ENCODE measurements around the gene LAMTOR5. TPM values are rescaled to one million over a fixed set of nuclear protein-coding genes. Genes with fewer than 3 reads are reported as not detected.

The LAMTOR5 gene
- total and polyA plus RNA-seq, 12 donors = 209 to 506 (median 248) TPM

DNA sequence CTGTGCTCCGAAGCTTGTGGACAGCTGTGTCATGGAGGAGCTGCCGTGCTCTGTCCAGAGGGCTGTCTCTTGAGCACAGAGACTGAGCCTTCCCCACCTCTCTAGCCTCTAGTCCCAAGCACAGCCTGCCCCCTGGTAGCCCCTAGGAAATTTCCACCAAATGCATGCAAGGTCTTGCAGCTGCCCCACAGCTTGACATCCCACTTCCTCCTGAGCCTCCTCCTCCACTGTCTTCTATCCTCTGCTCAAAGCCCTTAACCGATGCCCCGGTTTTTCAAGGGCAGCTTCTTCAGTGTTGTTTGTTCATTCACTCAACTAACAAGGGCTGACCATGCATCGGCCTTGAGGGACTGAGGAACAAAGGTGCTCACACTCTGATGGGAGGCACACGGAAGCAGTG is 22.9 kb upstream of the LAMTOR5 start:
- Histone ChIP-seq H3K4me1 (peaks cover 0 to 22% (median 10%) of the 10 kb centered on the region in 9 donors), H3K27me3 (peaks cover 0 to 3% (median 0%) of the 10 kb centered on the region in 7 donors), H3K9me3 (no peaks in the 10 kb centered on the region), H3K4me3 (no peak overlapping the region), H3K27ac (no peak overlapping the region), H3K36me3 (no peaks in the 10 kb centered on the region)
- no peak for ATAC-seq
- TF ChIP-seq, protein P1, sequence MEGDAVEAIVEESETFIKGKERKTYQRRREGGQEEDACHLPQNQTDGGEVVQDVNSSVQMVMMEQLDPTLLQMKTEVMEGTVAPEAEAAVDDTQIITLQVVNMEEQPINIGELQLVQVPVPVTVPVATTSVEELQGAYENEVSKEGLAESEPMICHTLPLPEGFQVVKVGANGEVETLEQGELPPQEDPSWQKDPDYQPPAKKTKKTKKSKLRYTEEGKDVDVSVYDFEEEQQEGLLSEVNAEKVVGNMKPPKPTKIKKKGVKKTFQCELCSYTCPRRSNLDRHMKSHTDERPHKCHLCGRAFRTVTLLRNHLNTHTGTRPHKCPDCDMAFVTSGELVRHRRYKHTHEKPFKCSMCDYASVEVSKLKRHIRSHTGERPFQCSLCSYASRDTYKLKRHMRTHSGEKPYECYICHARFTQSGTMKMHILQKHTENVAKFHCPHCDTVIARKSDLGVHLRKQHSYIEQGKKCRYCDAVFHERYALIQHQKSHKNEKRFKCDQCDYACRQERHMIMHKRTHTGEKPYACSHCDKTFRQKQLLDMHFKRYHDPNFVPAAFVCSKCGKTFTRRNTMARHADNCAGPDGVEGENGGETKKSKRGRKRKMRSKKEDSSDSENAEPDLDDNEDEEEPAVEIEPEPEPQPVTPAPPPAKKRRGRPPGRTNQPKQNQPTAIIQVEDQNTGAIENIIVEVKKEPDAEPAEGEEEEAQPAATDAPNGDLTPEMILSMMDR (IDR thresholded peaks at IDR 0.05) = no peak
- intact Hi-C loops (cut with DNase I) = no loop called here
- 68 to 79% methylated on average over 6 of the region's 6 CpGs for WGBS, 2 donors
- no peak for DNase-seq

DNA sequence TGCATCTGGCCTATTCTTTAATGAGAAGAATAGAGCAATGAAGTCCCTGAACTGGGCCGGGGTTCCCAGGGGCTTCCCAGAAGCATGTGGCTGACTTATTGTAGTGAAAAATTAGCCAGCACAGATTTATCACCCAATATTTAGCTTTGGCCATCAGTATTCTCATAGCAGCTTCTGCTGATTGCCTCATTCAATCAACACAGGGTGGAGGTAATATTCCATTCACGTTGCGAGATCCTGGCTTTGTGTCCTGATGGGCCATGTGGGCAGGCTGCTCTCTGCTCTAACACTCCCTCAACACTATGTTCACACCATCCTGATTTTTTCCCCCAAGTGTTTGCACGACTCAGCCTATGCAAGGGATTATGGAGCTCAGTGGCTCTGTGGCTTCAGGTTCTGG is 21.5 kb upstream of the LAMTOR5 start:
- peaks cover 0 to 20% (median 11%) of the 10 kb centered on the region in 9 donors for H3K4me1 ChIP-seq
- no peaks in the 10 kb centered on the region for H3K9me3 ChIP-seq
- no peak overlapping the region for H3K27ac ChIP-seq
- intact Hi-C loops (cut with DNase I) = no loop called here
- 74 to 79% methylated on average over 4 of the region's 4 CpGs for WGBS, 2 donors
- DNase-seq (no peak), ATAC-seq (no peak)
- H3K27me3 ChIP-seq = peaks cover 0 to 3% (median 0%) of the 10 kb centered on the region in 7 donors
- no peaks in the 10 kb centered on the region for H3K36me3 ChIP-seq
- TF ChIP-seq, protein P1 (IDR thresholded peaks at IDR 0.05) = no peak
- no peak overlapping the region for H3K4me3 ChIP-seq

DNA sequence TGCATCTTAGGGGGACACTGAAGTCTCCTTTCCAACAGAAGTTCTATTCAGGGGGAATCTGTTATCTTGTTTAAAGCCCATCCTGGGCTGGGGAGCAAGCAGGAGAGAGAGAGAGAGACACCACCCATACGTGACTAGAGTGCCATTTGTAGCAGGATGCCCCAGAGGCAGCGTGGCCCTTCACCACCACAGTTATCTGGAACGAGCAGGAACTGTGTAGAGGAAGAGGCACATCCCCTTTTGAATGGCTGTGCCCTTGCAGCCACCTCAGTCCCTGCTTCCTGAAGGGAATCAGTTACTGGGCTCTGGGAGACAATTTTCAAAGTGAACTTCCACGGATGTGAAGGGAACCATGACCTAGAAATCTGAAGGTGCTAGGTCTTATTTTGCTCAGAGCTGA is 19.4 kb upstream of the LAMTOR5 start:
- intact Hi-C loops (cut with DNase I) = no loop called here
- WGBS, 2 donors = 50 to 61% methylated on average over 4 of the region's 4 CpGs
- ATAC-seq = no peak

DNA sequence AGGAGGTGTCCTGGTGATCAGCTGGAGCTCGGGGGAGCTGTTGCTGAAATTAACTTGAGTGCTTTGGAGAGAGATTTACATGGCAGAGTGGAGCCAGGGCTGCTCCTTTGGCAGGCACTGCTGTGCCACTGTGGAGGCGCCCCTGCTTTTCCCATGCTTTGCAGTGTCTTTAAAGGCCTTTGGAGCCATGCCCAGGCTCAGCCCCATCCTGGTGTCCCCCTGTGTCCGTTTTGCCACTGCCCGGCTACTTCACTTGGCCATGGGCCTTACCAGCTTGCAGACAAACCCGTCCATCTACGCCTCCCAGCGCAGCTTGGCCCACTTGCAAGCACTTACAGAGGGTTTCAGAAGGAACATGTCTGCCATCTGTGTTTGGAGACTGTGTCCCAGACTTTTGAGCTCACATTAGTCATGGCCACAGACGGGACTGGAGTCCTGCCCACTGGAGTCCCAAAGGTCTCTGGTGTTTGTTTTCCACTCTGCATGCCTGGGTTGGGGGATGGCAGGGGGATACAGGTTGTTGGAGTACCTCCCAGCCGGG is 18.2 kb upstream of the LAMTOR5 start:
- peak overlapping the region in 9 of 10 donors; percentile 21 to 82 (median 48) for H3K27ac ChIP-seq
- no peaks in the 10 kb centered on the region for H3K9me3 ChIP-seq
- no peaks in the 10 kb centered on the region for H3K36me3 ChIP-seq
- DNase-seq (peak; percentile 25 to 67), ATAC-seq (peak in 7 of 8 donors; percentile 59 to 81 (median 69))
- H3K4me1 ChIP-seq = peaks cover 0 to 16% (median 11%) of the 10 kb centered on the region in 9 donors
- WGBS, 2 donors = 55 to 58% methylated on average over 9 of the region's 9 CpGs
- TF ChIP-seq, protein P1 (IDR thresholded peaks at IDR 0.05) = no peak
- H3K27me3 ChIP-seq = no peaks in the 10 kb centered on the region
- intact Hi-C loops (cut with DNase I) = no loop called here
- no peak overlapping the region for H3K4me3 ChIP-seq

More for the DNA sequence above, 19.4 kb upstream of the LAMTOR5 start:
- peaks cover 0 to 3% (median 0%) of the 10 kb centered on the region in 7 donors for H3K27me3 ChIP-seq
- H3K4me3 ChIP-seq = no peak overlapping the region
- DNase-seq = no peak
- H3K9me3 ChIP-seq = no peaks in the 10 kb centered on the region
- H3K4me1 ChIP-seq = peaks cover 0 to 16% (median 11%) of the 10 kb centered on the region in 9 donors
- TF ChIP-seq, protein P1 (IDR thresholded peaks at IDR 0.05) = no peak
- no peaks in the 10 kb centered on the region for H3K36me3 ChIP-seq
- H3K27ac ChIP-seq = no peak overlapping the region
